GM06990 (cell line): ENCODE data around the gene RYR1.

ENCODE experiments used
- DNase-seq: peaks from one replicate; pipeline ENCODE4 v3.0.0-alpha.2; 2011; ENCODE audit not compliant: insufficient read length; ENCODE audit errors: extremely low read depth
- H3K27me3 ChIP-seq: replicated peaks from 2 replicates; pipeline ENCODE4 v1.6.0; 2011; ENCODE audit warnings: low read length; ENCODE audit not compliant: control insufficient read depth, insufficient read depth
- H3K36me3 ChIP-seq: 2 replicates; pipeline ENCODE4 v1.5.1; 2011; ENCODE audit warnings: low read length; ENCODE audit not compliant: control insufficient read depth, insufficient read depth
- H3K4me3 ChIP-seq: replicated peaks from 2 replicates; pipeline ENCODE4 v1.5.1; 2011; ENCODE audit warnings: low read depth, mild to moderate bottlenecking, control low read depth, low read length
- CTCF ChIP-seq: IDR thresholded peaks from 2 replicates; pipeline ENCODE4 v1.5.1; 2011; ENCODE audit warnings: low read length, control low read depth, mild to moderate bottlenecking, inconsistent platforms; ENCODE audit not compliant: insufficient read depth, poor library complexity, severe bottlenecking

RYR1 gene

GRCh38 chr19:38458991-38459390 is 25.5 kb downstream of the RYR1 start:
- DNase-seq, result no peak
- no peak for TF ChIP-seq CTCF
- Histone ChIP-seq H3K4me3 (no peak overlapping the region), H3K36me3 (no peaks in the 10 kb centered on the region), H3K27me3 (no peaks in the 10 kb centered on the region)

- Histone ChIP-seq H3K27me3 (no peaks in the 10 kb centered on the region), H3K4me3 (no peak overlapping the region), H3K36me3 (no peaks in the 10 kb centered on the region)
- DNase-seq, result no peak
- no peak for TF ChIP-seq CTCF
Measured at GRCh38 chr19:38463365-38463764, 29.9 kb downstream of the RYR1 start.

GRCh38 chr19:38464421-38465082 is 31.1 kb downstream of the RYR1 start:
- no peaks in the 10 kb centered on the region for H3K36me3 ChIP-seq
- no peak for TF ChIP-seq CTCF
- no peak overlapping the region for H3K4me3 ChIP-seq
- no peaks in the 10 kb centered on the region for H3K27me3 ChIP-seq
- no peak for DNase-seq

GRCh38 chr19:38466050-38466449 is 32.6 kb downstream of the RYR1 start:
- H3K36me3 ChIP-seq, result no peaks in the 10 kb centered on the region
- no peak overlapping the region for H3K4me3 ChIP-seq
- DNase-seq, result no peak
- no peak for TF ChIP-seq CTCF
- no peaks in the 10 kb centered on the region for H3K27me3 ChIP-seq

GRCh38 chr19:38467541-38468525 is 34.3 kb downstream of the RYR1 start:
- Histone ChIP-seq H3K4me3 (no peak overlapping the region), H3K36me3 (no peaks in the 10 kb centered on the region), H3K27me3 (no peaks in the 10 kb centered on the region)
- TF ChIP-seq CTCF, result no peak
- no peak for DNase-seq
